Calu3 (cell line): ENCODE data around the gene GPR157. TPM values are rescaled to one million over a fixed set of nuclear protein-coding genes. Genes with fewer than 3 reads are reported as not detected.

Source experiments
- BruUV-seq: library from RNA; stranded (reverse); fragments of 400-500 nt; replicated peaks from 2 replicates; lab custom pipeline; 2021; lab: Mats Ljungman, UMichigan
- CTCF ChIA-PET: fragments of 300-600 bp; sonication (Branson Sonifier 250); formaldehyde crosslinking; loops from one replicate; lab custom pipeline; 2022; ENCODE audit warnings: antibody characterized with exemption; lab: Charles Lee
- DNase-seq: peaks from one replicate; pipeline ENCODE4 v3.0.0; 2022
- H3K27ac Mint-ChIP-seq: one replicate; pipeline ENCODE4 v1.8.0; 2022; ENCODE audit warnings: mixed read lengths; ENCODE audit not compliant: unreplicated experiment
- H3K27me3 Mint-ChIP-seq: one replicate; pipeline ENCODE4 v1.8.0; 2022; ENCODE audit warnings: mixed read lengths; ENCODE audit not compliant: unreplicated experiment
- H3K36me3 Mint-ChIP-seq: one replicate; pipeline ENCODE4 v1.8.0; 2022; ENCODE audit warnings: mild to moderate bottlenecking, moderate library complexity, mixed read lengths; ENCODE audit not compliant: insufficient read depth, unreplicated experiment
- H3K4me1 Mint-ChIP-seq: one replicate; pipeline ENCODE4 v1.8.0; 2022; ENCODE audit warnings: mild to moderate bottlenecking, low read depth, mixed read lengths; ENCODE audit not compliant: unreplicated experiment
- H3K4me3 Mint-ChIP-seq: one replicate; pipeline ENCODE4 v1.8.0; 2022; ENCODE audit warnings: mild to moderate bottlenecking, low read depth, moderate library complexity, mixed read lengths; ENCODE audit not compliant: unreplicated experiment
- H3K9me3 Mint-ChIP-seq: one replicate; pipeline ENCODE4 v1.8.0; 2022; ENCODE audit warnings: low read depth, mixed read lengths; ENCODE audit not compliant: unreplicated experiment
- intact Hi-C: fragments of 100-400 bp; cut with micrococcal nuclease; formaldehyde crosslinking; loops from one replicate; pipeline ENCODE4 v1.10.0; 2022; ENCODE audit not compliant: unreplicated experiment
- total RNA-seq: library from RNA; stranded (reverse); gene quantifications from 2 replicates; pipeline ENCODE4 v1.2.3, GENCODE V29; 2022
- TF ChIP-seq, protein P1 (sequence below): fragments of 200-600 bp; IDR thresholded peaks from one replicate; pipeline ENCODE4 v1.8.0; 2022; ENCODE audit warnings: antibody characterized with exemption; ENCODE audit not compliant: unreplicated experiment

GPR157 gene
- total RNA-seq, 1 experiment from 2014 or later: 5.4 TPM

DNA sequence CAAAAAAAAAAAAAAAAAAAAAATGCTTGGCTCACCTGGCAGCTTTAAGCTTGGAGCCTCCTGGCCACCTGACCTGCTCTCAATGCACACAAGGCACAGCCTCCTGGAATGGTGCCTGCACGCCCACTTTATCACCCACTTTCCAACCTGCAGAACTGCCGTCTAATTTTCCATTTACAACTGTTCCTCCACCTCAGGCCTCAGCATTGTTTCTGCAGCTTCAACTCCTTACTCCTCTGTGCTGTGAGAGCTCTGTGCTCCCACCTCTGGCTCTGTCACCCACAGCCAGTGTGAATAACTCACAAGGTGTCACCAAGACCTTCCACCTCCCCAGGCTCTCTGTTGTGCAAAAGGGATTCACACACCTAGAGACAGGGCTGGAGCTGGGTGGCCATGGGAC, 38.7 kb upstream of the GPR157 start:
- Mint-ChIP-seq H3K4me3 (no peak overlapping the region), H3K9me3 (no peaks in the 10 kb centered on the region), H3K36me3 (peaks cover 13% of the 10 kb centered on the region), H3K4me1 (peaks cover 27% of the 10 kb centered on the region), H3K27ac (peak overlapping the region; percentile 19), H3K27me3 (no peaks in the 10 kb centered on the region)
- intact Hi-C loops: no loop called here
- TF ChIP-seq, protein P1, sequence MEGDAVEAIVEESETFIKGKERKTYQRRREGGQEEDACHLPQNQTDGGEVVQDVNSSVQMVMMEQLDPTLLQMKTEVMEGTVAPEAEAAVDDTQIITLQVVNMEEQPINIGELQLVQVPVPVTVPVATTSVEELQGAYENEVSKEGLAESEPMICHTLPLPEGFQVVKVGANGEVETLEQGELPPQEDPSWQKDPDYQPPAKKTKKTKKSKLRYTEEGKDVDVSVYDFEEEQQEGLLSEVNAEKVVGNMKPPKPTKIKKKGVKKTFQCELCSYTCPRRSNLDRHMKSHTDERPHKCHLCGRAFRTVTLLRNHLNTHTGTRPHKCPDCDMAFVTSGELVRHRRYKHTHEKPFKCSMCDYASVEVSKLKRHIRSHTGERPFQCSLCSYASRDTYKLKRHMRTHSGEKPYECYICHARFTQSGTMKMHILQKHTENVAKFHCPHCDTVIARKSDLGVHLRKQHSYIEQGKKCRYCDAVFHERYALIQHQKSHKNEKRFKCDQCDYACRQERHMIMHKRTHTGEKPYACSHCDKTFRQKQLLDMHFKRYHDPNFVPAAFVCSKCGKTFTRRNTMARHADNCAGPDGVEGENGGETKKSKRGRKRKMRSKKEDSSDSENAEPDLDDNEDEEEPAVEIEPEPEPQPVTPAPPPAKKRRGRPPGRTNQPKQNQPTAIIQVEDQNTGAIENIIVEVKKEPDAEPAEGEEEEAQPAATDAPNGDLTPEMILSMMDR: no peak
- CTCF ChIA-PET: no interaction called here
- no TSS peak for BruUV-seq
- no peak for DNase-seq

DNA sequence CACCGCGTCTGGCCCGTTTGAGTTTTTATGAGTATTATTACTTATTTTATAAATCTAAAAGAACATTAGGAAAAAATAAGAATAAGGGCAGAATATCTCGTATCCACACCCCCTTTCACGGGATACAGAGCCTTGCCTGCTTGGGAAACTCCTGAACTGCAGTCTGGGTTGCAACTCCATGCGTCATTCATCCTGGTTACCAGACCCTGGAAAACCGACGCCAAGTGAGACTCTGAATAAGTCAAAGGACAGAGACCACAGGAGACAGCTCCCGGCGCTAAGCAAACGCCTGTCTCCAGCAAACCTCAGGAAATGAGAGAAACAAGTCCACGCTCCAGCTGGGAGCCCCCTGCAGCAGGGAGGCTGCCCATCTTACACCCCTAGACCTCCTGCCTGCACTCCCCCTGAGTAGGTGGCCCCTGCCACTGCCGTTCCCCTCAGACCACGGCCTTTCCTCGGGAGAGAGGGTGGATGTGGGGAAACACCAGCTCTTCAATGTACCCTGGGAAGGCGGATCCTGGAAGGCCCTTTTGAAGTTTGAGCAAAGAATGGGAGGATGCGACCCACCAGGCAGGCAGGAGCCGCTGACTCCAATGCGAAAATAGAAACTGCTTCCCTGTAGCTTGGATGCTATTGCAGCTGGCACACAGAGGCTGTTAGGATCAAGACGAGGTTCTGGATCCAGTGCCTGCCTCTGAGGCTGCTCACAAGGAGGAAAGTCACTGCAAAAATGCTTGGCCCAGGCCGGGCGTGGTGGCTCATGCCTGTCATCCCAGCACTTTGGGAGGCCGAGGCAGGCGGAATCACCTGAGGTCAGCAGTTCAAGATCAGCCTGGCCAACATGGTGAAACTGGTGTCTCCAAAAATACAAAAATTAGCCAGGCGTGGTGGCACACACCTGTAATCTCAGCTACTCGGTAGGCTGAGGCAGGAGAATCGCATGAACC, 37.7 kb upstream of the GPR157 start:
- peaks cover 24% of the 10 kb centered on the region for H3K4me1 Mint-ChIP-seq

DNA sequence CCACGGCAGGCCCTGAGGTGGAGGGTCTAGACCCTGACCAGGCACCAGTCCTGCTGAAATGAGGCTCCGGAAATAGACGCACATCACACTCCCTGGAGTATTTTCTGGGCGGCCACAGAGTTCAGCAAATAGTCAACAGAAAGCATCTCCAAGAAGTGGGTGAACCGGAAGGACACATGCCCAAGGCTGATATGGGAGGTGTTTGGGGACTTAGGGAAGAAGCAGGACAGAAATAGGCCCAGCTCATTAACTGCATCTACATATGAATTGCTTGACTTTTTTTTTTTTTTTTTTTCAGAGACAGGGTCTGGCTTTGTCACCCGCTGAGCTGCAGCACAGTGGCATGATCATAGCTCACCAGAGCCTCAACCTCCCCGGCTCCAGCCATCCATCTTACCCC, 36.5 kb upstream of the GPR157 start:
- CTCF ChIA-PET: interaction anchor here (1.0 to 1.1 kb wide), 2 partner anchors 15 to 18 kb away, joined by 5 to 6 read pairs; no protein-coding TSS in a partner anchor
- no peaks in the 10 kb centered on the region for H3K27me3 Mint-ChIP-seq
- peak; percentile 20 for DNase-seq
- H3K9me3 Mint-ChIP-seq: no peaks in the 10 kb centered on the region
- TSS peak; percentile 30 for BruUV-seq
- H3K4me1 Mint-ChIP-seq: peaks cover 22% of the 10 kb centered on the region
- intact Hi-C loops: no loop called here
- peak overlapping the region; percentile 36 for H3K4me3 Mint-ChIP-seq
- peak overlapping the region; percentile 83 for H3K27ac Mint-ChIP-seq
- TF ChIP-seq, protein P1: no peak
- peaks cover 13% of the 10 kb centered on the region for H3K36me3 Mint-ChIP-seq

More for the DNA sequence above, 37.7 kb upstream of the GPR157 start:
- H3K27me3 Mint-ChIP-seq: no peaks in the 10 kb centered on the region
- no peaks in the 10 kb centered on the region for H3K9me3 Mint-ChIP-seq
- intact Hi-C loops: no loop called here
- H3K4me3 Mint-ChIP-seq: no peak overlapping the region
- CTCF ChIA-PET: interaction anchor here (0.7 to 1.1 kb wide), 2 partner anchors 17 to 19 kb away, joined by 4 to 6 read pairs; no protein-coding TSS in a partner anchor
- DNase-seq: no peak
- BruUV-seq: no TSS peak
- peaks cover 13% of the 10 kb centered on the region for H3K36me3 Mint-ChIP-seq
- TF ChIP-seq, protein P1: no peak
- no peak overlapping the region for H3K27ac Mint-ChIP-seq

DNA sequence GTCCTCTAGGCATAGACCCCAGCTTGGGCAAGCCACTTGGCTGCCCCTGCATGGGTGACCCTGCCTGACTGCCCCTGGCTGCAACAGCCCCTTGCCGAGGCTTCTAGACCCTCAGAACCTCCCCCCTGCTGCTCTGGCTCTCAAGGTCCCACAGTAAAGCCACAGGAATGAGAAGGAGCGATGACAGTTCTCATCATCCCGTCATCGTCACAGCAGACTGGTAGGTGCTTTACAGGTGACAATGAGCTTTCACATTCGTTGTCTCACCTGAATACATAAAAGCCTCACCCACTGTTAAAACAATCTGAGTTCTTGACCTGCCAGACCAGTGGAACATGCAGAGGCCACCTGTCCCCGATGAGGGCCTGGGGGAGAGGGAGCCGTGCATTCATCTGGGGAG, 36.0 kb upstream of the GPR157 start:
- H3K27ac Mint-ChIP-seq: peak overlapping the region; percentile 83
- TF ChIP-seq, protein P1: no peak
- H3K27me3 Mint-ChIP-seq: no peaks in the 10 kb centered on the region
- peaks cover 22% of the 10 kb centered on the region for H3K4me1 Mint-ChIP-seq
- intact Hi-C loops: no loop called here
- peaks cover 13% of the 10 kb centered on the region for H3K36me3 Mint-ChIP-seq
- H3K9me3 Mint-ChIP-seq: no peaks in the 10 kb centered on the region
- DNase-seq: peak; percentile 28
- no TSS peak for BruUV-seq
- peak overlapping the region; percentile 36 for H3K4me3 Mint-ChIP-seq
- CTCF ChIA-PET: interaction anchor here (0.7 to 1.1 kb wide), 3 partner anchors 16 to 283 kb away, joined by 3 to 6 read pairs (median 5); no protein-coding TSS in a partner anchor
